Muscle layer of colon (tissue), 2 donors: ENCODE results near the gene KLC1.
A peak's percentile ranks its signal among the peaks of the same experiment; 100 is the strongest.

Source experiments
- H3K27ac ChIP-seq: one replicate; pipeline ENCODE4 v1.7.0; 2013; ENCODE audit warnings: low read depth, mild to moderate bottlenecking, low read length, moderate library complexity
- H3K27me3 ChIP-seq, 2 donors: one replicate each; pipeline ENCODE4 v1.7.0; 2013; ENCODE audit warnings: low read length in 2 of 2, mild to moderate bottlenecking in 2 of 2; ENCODE audit not compliant: insufficient read depth in 2 of 2, control insufficient read depth in 1 of 2
- H3K36me3 ChIP-seq: one replicate; pipeline ENCODE4 v1.7.0; 2013; ENCODE audit warnings: mild to moderate bottlenecking, low read length; ENCODE audit not compliant: insufficient read depth
- H3K4me1 ChIP-seq: one replicate; pipeline ENCODE4 v1.7.0; 2013; ENCODE audit warnings: mild to moderate bottlenecking, low read length; ENCODE audit not compliant: insufficient read depth
- H3K4me3 ChIP-seq, 2 donors: one replicate each; pipeline ENCODE4 v1.7.0; 2013; ENCODE audit warnings: low read length in 2 of 2, low read depth in 1 of 2, mild to moderate bottlenecking in 1 of 2, moderate library complexity in 1 of 2
- H3K9ac ChIP-seq: one replicate; pipeline ENCODE4 v1.7.0; 2013; ENCODE audit warnings: low read length
- H3K9me3 ChIP-seq: one replicate; pipeline ENCODE4 v1.7.0; 2013; ENCODE audit warnings: mild to moderate bottlenecking, low read length
- donor health status: abdominal sarcoma.
- donor health status: Adenocarcinoma of cecum.

Gene KLC1

GRCh38 chr14:103626146-103626850, 2.7 kb upstream of the KLC1 start:
- Histone ChIP-seq H3K9me3 (no peaks in the 10 kb centered on the region), H3K27me3 (no peaks in the 10 kb centered on the region), H3K9ac (no peak overlapping the region), H3K4me3 (no peak overlapping the region), H3K36me3 (no peaks in the 10 kb centered on the region), H3K4me1 (peaks cover 35% of the 10 kb centered on the region), H3K27ac (no peak overlapping the region)

- Histone ChIP-seq H3K4me1 (peaks cover 41% of the 10 kb centered on the region), H3K36me3 (peaks cover 4% of the 10 kb centered on the region), H3K9ac (peak overlapping the region; percentile 94), H3K27ac (peak overlapping the region; percentile 100), H3K27me3 (no peaks in the 10 kb centered on the region), H3K9me3 (no peaks in the 10 kb centered on the region), H3K4me3 (peak overlapping the region in 1 of 2 donors; percentile 49)
Observed at GRCh38 chr14:103627073-103628025, 1.7 kb upstream of the KLC1 start.

GRCh38 chr14:103628221-103628683, 759 bp upstream of the KLC1 start:
- Histone ChIP-seq H3K9me3 (no peaks in the 10 kb centered on the region), H3K36me3 (peaks cover 5% of the 10 kb centered on the region), H3K27ac (peak overlapping the region; percentile 100), H3K4me3 (peak overlapping the region; percentile 49 to 81), H3K27me3 (no peaks in the 10 kb centered on the region), H3K9ac (peak overlapping the region; percentile 94), H3K4me1 (peaks cover 41% of the 10 kb centered on the region)

- H3K36me3 ChIP-seq = peaks cover 5% of the 10 kb centered on the region
- peak overlapping the region; percentile 9 for H3K9ac ChIP-seq
- peaks cover 39% of the 10 kb centered on the region for H3K4me1 ChIP-seq
- H3K27ac ChIP-seq = peak overlapping the region; percentile 100
- H3K4me3 ChIP-seq = peak overlapping the region; percentile 49 to 81
- no peaks in the 10 kb centered on the region for H3K9me3 ChIP-seq
- H3K27me3 ChIP-seq = no peaks in the 10 kb centered on the region
Observed at GRCh38 chr14:103629503-103630121, 601 bp downstream of the KLC1 start.

- Histone ChIP-seq H3K27ac (peak overlapping the region; percentile 100), H3K9ac (peak overlapping the region; percentile 9), H3K4me1 (peaks cover 42% of the 10 kb centered on the region), H3K27me3 (no peaks in the 10 kb centered on the region), H3K4me3 (peak overlapping the region; percentile 49 to 81), H3K9me3 (no peaks in the 10 kb centered on the region), H3K36me3 (peaks cover 5% of the 10 kb centered on the region)
Observed at GRCh38 chr14:103630364-103631108, 1.5 kb downstream of the KLC1 start.

- no peak overlapping the region for H3K27ac ChIP-seq
- peaks cover 43% of the 10 kb centered on the region for H3K4me1 ChIP-seq
Observed at GRCh38 chr14:103633391-103633790, 4.4 kb downstream of the KLC1 start.

GRCh38 chr14:103634156-103634555, 5.1 kb downstream of the KLC1 start:
- H3K4me1 ChIP-seq = peaks cover 47% of the 10 kb centered on the region
- peaks cover 5% of the 10 kb centered on the region for H3K36me3 ChIP-seq
- H3K9me3 ChIP-seq = no peaks in the 10 kb centered on the region
- H3K9ac ChIP-seq = no peak overlapping the region
- no peaks in the 10 kb centered on the region for H3K27me3 ChIP-seq
- no peak overlapping the region for H3K27ac ChIP-seq
- H3K4me3 ChIP-seq = no peak overlapping the region

More at GRCh38 chr14:103633391-103633790, 4.4 kb downstream of the KLC1 start:
- no peaks in the 10 kb centered on the region for H3K27me3 ChIP-seq
- no peak overlapping the region for H3K4me3 ChIP-seq
- H3K9me3 ChIP-seq = no peaks in the 10 kb centered on the region
- peaks cover 5% of the 10 kb centered on the region for H3K36me3 ChIP-seq
- H3K9ac ChIP-seq = no peak overlapping the region

- no peaks in the 10 kb centered on the region for H3K9me3 ChIP-seq
- no peaks in the 10 kb centered on the region for H3K27me3 ChIP-seq
- no peak overlapping the region for H3K9ac ChIP-seq
- H3K36me3 ChIP-seq = no peaks in the 10 kb centered on the region
- no peak overlapping the region for H3K4me3 ChIP-seq
- H3K4me1 ChIP-seq = peaks cover 32% of the 10 kb centered on the region
- peak overlapping the region; percentile 42 for H3K27ac ChIP-seq
Observed at GRCh38 chr14:103638594-103638993, 9.6 kb downstream of the KLC1 start.

GRCh38 chr14:103641161-103641560, 12.2 kb downstream of the KLC1 start:
- Histone ChIP-seq H3K36me3 (no peaks in the 10 kb centered on the region), H3K4me3 (no peak overlapping the region), H3K9me3 (no peaks in the 10 kb centered on the region), H3K27ac (no peak overlapping the region), H3K4me1 (peaks cover 18% of the 10 kb centered on the region), H3K27me3 (no peaks in the 10 kb centered on the region), H3K9ac (no peak overlapping the region)

- H3K9ac ChIP-seq = no peak overlapping the region
- peaks cover 5% of the 10 kb centered on the region for H3K4me1 ChIP-seq
- H3K36me3 ChIP-seq = no peaks in the 10 kb centered on the region
- no peaks in the 10 kb centered on the region for H3K9me3 ChIP-seq
- H3K4me3 ChIP-seq = no peak overlapping the region
- H3K27me3 ChIP-seq = no peaks in the 10 kb centered on the region
- H3K27ac ChIP-seq = no peak overlapping the region
Observed at GRCh38 chr14:103646189-103646588, 17.2 kb downstream of the KLC1 start.
